Jurkat, Clone E6-1 (cell line): ENCODE data around the gene VENTX.
"Not testable (repeated sequence)": the region's sequence is repeated elsewhere in the genome, so short reads cannot be mapped to it uniquely, and the experiment has no call there.

Experiments used
- DNase-seq: peaks from one replicate; pipeline ENCODE4 v3.0.0-alpha.2; 2011; ENCODE audit warnings: low read depth, low spot score
- H3K4me3 ChIP-seq: 2 replicates; pipeline ENCODE4 v1.5.1; 2011; ENCODE audit warnings: mild to moderate bottlenecking, low read length, control low read depth, moderate library complexity

Gene VENTX

DNA sequence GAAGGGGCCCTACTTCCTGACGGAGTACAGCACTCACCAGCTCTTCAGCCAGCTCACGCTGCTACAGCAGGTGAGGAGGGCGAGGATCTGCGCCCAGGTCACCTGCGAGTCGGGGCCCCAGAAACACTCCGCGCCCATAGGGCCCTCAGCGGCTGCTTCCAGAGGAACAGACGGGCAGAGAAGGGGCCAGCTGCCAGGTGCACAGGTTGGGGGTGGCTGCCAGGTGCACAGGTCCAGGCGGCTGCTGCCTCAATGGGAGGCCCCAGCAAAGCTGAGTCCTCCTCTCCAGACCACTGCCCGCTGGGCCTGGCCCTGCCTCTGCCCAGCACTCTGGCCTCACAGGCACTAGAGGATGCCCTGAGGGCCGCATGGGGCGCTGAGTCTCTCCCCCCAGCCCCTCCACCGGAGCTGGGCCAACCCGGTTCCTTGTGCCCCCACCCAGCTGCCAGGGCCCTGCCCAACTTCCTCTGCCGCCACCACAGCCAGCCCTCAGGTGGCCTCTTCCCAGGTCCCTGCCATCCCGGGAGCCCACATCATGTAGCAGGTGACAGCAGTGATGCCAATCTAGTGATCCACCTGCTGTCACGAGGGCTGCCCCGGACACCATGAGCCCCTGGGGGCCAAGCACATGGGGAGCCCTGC lies 24.7 kb upstream of the VENTX start:
- DNase-seq: no peak
- no peak overlapping the region for H3K4me3 ChIP-seq

DNA sequence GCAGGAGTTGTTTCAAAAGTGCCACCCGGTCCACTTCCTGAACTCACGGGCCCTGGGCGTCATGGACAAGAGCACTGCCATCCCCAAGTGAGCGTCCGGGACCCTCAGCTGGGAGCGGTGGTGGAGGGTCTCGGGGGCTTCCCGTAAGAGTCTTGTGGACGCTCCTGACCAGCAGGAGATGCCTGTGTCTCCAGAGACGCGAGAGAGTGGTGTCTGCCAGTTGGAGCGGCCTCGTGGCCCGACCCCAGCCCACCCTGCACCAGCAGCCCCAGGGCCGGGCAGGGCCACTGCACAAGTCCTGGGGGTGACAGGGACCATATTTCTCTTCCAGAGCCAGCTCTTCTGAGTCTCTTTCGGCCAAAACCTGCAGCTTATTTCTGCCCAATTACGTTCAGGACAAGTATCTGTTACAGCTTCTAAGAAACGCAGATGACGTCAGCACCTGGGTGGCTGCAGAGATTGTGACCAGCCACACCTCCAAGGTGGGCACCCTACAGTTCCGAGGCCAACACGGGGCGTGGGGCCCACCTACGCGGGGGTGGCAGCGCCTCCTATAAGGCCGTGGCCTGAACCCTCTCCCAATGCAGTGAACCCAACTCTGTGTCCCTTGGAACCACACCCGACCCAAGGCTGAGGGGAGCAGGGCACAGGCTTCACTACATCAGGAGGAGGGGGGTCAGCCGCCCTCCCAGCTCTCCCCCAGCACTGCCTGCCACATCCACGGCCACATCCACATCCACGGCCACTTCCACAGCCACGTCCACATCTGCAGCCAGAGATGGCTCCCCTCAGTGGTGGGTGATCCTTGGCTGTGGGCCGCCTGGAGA lies 23.8 kb upstream of the VENTX start:
- DNase-seq: no peak
- no peak overlapping the region for H3K4me3 ChIP-seq

DNA sequence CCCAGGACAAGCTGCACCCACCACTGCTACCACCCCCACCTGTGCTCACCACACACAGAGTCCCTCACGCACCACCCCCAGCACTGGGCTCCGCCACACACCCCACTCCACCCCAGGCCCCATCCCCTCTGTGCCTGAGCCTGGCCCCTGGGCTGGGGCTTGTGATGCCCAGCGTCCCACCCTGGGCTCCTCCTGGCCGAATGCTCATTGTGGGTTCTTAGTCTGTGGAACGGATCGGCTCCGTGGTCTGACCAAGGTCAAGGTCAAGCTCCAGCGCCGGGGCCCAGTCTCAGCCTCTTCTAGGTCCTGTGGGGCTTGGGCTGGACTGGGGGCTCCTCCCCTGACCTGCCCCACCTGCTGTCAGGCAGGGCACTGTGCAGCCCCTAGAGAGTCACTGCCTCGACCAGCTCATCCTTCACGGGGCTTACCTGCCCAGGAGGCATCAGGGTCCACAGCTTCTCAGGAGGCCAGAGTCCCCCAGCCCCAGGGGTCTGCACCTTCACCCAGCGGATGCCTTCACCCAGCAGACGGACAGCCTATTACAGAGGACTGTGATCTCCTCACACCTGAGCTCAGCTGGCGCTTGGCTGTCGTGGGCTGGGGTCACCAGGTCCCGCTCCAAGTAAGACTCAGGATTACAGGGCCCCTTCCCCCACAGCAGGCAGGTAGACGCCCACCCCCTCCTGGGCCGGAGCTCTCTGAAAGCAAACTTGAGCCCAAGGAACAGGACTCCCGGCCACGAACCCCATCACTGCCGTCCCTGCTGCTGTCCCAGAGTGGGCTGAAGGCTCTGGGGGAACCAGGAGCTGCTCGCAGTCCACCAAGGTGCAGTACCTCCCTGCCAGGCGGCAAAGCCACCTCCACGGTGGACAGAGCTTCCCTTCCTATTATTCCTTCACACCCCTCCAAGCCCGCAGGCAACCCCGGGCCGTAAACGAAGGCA lies 22.9 kb upstream of the VENTX start:
- no peak overlapping the region for H3K4me3 ChIP-seq
- no peak for DNase-seq

DNA sequence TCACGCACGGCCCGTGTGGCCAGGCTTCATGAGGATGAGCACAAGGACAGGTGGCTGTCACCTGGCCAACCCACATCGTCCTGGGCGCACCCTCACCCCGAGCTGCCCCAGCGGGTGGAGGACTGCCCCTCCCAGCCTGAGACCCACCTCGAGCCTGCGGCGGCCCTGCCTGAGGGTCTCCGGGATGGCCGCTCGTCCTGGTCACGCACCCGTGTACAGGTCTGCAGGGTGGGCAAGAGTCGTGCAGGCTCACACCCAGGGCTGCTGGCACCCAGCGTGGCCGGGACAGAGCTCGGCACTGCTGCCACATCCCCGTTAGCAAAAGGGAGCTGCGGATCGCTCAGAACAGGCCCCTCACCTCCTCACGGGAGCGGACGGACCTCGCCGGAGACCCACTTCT lies 22.1 kb upstream of the VENTX start:
- DNase-seq: no peak
- no peak overlapping the region for H3K4me3 ChIP-seq

DNA sequence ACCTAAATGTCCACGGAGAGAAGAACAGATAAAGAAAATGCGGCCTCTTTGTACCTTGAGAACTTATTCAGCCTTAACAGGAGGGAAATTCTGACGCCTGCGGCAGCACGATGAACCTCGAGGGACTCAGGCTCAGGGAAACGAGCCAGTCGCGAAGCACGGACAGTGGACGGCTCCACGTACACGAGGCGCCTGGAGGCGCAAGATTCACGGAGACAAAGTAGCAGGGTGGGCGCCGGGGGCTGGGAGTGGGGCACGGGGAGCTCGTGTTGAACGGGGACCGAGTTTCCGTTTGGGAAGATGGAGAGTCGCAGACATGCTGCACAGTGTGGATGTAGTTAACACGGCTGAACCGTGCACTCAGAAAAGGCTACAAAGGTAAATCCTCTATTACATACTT lies 20.9 kb upstream of the VENTX start:
- DNase-seq: no peak

DNA sequence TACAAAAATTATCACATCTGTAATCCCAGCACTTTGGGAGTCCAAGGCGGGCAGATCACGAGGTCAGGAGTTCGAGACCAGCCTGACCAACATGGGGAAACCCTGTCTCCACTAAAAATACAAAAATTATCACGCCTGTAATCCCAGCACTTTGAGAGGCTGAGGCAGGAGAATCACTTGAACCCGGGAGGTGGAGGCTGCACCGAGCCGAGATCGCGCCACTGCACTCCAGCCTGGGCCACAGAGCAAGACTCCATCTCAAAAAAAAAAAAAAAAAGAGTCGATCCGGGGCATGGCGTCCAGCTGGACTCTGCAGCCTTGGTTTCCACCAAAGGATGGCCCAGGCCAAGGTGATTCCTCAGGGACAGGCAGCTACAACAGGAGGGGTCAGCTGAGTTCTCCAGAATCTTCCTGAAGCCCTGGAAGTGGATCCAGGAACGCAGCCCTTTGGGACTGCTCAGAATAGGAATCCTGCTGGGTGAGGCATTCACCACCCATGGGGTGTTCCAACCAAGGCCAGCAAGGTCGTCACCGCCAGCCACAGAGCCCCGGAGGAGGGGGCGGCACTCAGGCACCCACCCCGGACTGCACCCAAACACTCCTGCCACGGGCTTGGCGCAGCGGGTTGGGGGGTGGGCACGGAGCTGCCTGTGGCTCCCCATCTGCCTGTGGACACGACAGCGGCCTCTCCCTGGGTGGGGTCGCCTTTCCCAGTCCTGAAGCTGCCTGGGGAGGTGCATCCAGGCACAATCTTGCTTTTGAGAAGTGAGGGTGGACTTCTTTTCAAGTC lies 19.7 kb upstream of the VENTX start:
- DNase-seq: no peak
- H3K4me3 ChIP-seq: no peak overlapping the region

More for the DNA sequence above, 20.9 kb upstream of the VENTX start:
- no peak overlapping the region for H3K4me3 ChIP-seq

DNA sequence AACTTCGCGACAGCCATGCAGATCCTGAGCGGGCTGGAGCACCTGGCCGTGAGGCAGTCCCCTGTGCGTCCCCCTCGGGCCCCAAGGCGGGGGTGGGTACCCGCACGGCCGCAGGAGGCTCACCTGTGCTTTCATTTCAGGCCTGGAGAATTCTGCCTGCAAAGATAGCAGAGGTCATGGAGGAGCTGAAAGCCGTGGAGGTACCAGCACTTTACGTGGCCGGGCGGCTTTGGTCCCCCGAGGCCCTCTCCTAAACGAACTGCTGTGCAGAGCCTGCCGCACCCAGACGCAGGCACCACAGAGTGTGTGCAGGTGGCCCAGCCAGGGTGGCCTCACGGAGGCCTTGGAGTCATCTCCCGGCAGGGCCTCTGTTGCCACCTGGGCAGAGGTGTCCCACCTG lies 18.8 kb upstream of the VENTX start:
- no peak overlapping the region for H3K4me3 ChIP-seq
- no peak for DNase-seq

DNA sequence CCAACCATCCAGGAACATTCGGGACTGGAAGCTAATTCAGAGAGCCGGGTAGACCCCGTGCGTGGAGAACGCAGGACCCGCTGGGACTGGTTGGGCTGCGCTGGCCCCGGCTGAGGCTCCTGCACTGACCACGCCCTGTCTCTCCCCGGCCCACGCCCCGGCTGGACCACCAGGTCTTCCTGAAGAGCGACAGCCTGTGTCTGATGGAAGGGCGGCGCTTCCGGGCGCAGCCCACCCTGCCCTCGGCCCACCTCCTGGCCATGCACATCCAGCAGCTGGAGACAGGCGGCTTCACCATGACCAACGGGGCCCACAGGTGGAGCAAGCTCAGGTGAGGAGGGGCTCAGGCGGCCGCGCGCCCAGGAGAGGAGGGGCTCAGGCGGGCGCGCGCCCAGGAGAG lies 17.9 kb upstream of the VENTX start:
- H3K4me3 ChIP-seq: no peak overlapping the region

DNA sequence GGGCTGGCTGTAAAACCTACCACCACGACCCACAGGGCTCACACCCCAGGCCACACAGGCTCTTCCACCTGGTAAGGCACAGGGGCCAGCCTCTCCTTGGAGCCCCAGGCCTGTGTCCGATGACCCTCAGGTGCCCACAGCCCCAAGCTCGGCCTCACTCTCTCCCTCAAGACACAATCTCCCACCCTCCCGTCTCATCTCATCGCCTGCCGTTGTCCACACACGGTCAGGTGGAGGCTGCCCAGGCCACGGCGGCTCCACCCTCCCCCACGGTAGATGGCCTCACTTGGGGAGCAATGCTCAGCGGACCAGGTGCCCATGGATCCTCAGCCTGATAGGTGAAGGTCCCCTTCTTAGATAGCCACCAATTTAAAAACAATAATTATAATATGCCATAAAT lies 16.3 kb upstream of the VENTX start:
- DNase-seq: no peak
- no peak overlapping the region for H3K4me3 ChIP-seq

More for the DNA sequence above, 17.9 kb upstream of the VENTX start:
- DNase-seq: no peak

DNA sequence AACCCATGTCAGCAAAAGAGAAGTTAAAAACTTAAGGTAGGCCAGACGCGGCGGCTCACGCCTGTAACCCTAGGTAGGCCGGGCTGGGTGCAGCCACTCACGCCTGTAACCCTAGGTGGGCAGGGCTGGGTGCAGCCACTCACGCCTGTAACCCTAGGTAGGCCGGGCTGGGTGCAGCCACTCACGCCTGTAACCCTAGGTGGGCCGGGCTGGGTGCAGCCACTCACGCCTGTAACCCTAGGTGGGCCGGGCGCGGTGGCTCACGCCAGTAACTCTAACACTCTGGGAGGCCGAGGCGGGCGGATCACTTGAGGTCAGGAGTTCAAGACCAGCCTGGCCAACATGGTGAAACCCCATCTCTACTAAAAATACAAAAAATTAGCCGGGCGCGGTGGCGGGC lies 15.9 kb upstream of the VENTX start:
- H3K4me3 ChIP-seq, DNase-seq: not testable (repeated sequence)

DNA sequence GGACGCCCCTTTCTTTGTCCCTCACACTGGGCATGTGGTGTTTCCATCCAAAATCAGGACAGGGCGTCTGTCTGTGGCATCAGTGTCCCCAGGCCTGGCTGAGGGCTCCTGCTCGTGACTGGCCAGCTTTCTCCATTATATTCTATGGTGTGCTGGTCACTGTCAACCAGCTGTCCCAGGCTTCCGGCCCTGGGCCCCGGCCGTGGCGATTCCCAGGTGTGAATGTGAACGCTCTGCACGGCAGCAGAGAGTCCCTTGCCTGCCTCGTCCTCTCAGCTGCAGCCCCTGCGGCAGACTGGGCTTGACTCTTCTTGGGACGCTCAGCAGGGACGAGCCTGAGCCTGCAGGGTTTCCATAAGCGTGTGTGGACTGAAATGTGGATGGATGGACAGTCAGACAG lies 13.6 kb upstream of the VENTX start:
- H3K4me3 ChIP-seq: no peak overlapping the region
- DNase-seq: no peak

DNA sequence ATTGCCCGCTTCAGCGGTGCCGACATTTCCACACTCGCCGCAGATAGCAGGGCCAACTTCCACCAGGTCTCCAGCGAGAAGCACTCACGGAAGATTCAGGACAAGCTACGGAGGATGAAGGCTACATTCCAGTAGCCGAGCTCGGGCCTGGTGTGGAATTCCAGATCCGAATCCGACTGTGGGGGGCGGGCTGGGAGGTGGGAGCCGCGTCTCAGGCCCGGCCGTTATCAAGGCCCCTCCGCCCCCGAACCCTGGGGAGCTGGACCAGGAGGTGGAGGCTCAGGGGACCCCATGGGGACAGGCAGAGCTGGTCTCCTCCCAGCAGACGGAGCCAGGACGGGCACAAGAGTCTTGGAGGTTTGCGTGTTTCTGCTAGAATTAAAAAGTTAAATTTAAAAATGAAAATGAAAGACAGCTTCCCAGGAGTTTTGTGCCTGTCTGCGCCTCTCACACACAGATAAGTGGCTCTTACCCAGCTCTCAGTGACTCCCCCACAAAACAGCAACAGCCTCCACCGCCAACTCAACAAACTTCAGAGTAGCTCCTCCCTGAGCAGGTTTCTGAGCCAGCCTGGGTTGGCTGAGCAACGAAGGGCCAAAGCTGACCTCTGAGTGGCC lies 12.8 kb upstream of the VENTX start:
- no peak overlapping the region for H3K4me3 ChIP-seq
- DNase-seq: no peak

DNA sequence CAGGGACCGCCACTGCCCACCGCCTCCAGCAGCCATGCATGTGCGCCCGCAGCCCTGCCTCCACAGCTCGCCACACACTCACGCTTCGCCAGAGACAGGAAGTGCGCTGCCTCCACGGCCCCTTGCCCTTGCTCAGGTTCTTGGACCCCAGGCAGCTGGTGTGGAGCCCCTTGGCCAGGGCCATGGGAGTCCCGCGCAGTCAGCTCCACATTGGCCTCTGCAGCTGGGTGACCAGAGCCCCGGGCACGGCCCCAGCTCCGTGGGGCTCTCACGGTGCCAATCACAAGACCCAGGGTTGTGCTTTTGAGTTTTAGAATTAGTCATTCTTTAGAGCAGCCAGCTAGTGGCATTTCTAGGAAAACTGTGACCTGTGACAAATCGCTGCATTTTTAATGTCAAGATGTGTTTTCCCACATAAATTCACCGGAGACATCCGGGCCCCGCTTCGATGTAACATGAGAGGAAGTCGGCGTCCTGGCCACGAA lies 11.9 kb upstream of the VENTX start:
- no peak for DNase-seq
- H3K4me3 ChIP-seq: no peak overlapping the region

DNA sequence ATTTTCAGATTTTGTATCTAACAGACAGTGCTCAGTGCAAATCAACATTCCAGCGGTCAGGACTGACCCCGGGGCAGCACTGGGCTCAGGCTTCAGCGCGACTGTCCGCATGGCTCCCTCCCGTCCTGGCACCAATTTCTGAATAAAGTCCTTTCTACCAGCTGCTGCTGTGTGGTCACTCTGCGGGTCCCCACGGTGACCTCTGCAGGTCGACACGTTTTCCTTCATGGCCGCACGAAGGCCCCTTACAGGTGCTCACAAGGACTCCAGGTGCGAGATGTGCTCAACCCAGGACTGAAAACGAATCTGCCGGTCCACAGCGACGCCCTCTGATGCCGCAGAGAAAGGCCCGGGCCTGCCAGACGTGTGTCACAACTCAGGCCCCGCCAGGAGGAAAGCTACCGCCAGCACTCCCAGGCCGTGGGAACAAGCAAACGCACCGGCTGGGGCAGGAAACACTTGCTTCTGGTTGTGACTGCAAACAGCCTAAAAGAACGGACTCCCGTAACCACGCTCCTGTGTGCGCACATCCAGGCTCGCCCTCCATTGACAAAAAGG lies 11.3 kb upstream of the VENTX start:
- no peak for DNase-seq
- no peak overlapping the region for H3K4me3 ChIP-seq

DNA sequence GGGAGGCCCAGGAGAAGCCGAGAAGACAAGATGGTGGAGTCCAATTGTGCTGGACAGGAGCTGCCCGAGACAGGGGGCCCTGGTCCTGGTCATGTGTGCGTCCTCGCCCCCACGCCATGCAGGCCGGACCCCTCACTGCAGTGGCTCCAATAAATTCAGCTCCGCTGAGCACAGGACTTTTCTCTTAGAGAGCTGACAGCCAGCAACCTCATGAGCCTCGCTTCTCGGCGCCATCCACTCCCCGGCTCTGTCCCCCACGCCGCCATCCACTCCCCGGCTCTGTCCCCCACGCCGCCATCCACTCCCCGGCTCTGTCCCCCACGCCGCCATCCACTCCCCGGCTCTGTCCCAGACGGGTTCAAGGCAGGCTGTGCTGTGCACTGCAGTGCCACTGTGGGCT lies 10.4 kb upstream of the VENTX start:
- H3K4me3 ChIP-seq: no peak overlapping the region
- no peak for DNase-seq

DNA sequence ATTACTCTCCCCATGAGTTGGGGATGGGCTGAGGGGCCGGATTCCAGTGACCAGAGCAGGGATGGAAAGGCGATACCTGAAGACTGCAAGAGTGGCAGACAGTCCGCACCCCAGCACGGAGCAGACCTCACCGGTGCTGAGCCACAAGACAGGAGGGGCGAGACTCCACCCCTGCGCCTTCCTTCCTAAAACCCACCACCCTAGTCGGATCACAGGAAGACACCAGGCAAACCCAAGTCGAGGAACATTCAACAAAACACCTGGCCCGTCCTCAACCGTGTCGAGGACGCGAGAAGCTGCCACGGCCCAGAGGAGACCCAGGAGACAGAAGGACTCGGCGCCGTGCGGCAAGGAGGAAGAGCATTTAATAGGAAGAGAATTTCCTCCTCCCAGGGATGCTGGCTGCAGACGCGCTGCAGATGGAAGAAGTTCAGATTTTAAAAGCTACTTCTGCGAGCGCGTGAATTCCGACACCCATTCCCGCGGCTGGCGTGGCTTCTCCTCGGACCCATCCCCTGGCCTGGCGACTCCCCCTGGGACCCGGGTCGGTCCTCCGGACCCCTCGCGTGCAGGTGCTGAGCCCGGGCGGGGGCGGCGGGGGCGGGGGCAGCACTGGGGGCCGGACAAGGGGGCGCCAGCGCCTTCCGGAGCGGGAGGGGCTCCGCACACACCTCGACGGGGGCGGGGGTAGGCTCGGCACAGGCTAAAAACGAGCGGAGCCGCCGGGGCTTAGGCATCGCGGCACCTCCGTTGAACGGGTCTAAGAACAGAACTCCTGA lies 8.2 kb upstream of the VENTX start:
- no peak overlapping the region for H3K4me3 ChIP-seq
- no peak for DNase-seq

DNA sequence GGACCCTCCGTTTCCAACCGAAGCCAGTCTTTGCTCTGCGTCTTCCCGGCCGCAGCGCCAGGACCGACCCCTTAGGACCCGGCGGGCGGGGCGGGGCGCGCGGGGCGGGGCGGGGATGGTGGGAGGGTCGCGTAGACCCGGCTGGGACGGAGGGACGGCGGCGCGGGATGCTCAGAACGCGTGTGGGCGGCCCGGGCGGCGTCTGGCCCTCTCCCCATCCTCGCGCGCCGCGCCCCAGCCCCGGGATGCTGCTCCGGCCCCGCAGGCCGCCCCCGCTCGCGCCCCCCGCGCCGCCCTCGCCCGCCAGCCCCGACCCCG lies 7.7 kb upstream of the VENTX start, which contains the start of gene UTF1:
Gene UTF1 (plus strand): TSS at position 174 of the 318 bp plus-strand sequence. CDS start 72 bp downstream, at position 246.
- DNase-seq: no peak
- no peak within 1 kb of the TSS for H3K4me3 ChIP-seq
